ENCODE data around the gene SIK3.
A peak's percentile ranks its signal among the peaks of the same experiment; 100 is the strongest.
"Not testable (repeated sequence)": the region's sequence is repeated elsewhere in the genome, so short reads cannot be mapped to it uniquely, and the experiment has no call there.

The SIK3 gene

DNA sequence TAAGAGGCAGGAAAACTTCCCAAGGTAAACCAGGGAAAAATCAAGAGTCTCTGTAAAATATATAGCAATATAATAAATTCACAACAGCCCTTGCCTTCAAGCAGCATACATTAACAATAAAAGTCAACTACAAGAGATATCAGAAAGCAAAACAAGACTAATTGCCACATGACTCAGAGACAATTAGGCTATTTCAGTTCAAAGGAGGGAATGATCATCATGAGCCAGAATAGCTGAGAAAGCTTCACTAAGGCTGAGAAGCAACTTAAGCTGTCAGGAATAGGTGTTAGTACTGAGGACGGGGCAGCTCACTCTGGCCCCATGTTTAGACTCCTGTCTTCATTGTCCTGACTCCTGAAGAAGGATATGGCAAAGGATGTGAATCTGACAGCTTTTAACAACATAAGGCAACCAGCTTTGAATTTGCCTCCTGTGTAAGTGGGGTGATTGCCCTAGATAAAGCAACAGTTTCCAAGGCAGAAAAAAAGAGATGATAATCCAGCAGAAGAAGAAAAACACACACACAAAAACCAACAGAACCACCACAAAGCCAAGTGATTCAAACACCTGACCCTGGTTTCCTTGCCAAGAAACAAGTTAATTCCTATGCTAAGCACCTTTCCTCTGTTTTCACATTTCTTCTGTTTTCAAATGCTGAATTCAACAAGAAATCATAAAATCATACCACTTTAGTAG is 60.8 kb downstream of the SIK3 start:
- TF ChIP-seq POLR2A (IDR thresholded peaks at IDR 0.05; ENCODE audit: low read depth, low read length): no peak
- FAIRE-seq (no peak), DNase-seq (ENCODE audit: insufficient read length, low spot score) (no peak)

DNA sequence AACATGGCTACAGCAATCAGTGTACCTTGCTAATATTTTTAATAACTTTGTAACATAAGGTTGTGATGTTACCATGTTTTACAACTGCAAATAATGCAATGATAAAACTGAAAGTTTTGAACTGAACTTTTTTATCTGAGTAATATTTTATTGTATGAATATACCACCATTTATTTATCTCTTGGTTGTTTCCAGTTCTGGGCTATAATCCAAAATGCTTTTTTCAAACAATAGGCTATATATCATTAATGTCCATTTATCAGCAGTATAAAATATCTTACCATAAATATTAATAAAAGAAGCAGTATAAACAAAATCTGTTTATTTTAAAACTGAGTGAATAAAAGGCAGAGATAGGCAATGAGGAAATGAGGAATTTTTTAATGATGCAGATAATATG is 63.3 kb downstream of the SIK3 start:
- DNase-seq (ENCODE audit: insufficient read length, low spot score) (no peak), FAIRE-seq (no peak)
- TF ChIP-seq POLR2A (IDR thresholded peaks at IDR 0.05; ENCODE audit: low read depth, low read length): no peak

GRCh38 chr11:117026593-117027330 is 71.5 kb downstream of the SIK3 start:
- DNase-seq (ENCODE audit: insufficient read length, low spot score) (no peak), FAIRE-seq (peak; percentile 53)
- TF ChIP-seq POLR2A (IDR thresholded peaks at IDR 0.05; ENCODE audit: low read depth, low read length): no peak

DNA sequence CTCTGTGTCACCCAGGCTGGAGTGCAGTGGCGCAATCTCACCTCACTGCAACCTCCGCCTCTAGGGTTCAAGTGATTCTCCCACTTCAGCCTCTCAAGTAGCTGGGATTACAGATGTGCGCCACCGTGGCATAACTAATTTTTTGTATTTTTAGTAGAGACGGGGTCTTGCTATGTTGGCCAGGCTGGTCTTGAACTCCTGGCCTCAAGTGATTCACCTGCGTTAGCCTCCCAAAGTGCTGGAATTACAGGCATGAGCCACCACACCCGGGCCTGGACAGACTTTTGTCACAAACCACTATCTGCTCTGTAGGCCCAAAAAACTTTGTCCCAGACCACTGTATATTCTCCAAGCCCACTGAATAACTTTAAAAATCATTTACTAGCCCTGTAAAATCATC is 74.5 kb downstream of the SIK3 start:
- FAIRE-seq; DNase-seq (ENCODE audit: insufficient read length, low spot score): not testable (repeated sequence)

DNA sequence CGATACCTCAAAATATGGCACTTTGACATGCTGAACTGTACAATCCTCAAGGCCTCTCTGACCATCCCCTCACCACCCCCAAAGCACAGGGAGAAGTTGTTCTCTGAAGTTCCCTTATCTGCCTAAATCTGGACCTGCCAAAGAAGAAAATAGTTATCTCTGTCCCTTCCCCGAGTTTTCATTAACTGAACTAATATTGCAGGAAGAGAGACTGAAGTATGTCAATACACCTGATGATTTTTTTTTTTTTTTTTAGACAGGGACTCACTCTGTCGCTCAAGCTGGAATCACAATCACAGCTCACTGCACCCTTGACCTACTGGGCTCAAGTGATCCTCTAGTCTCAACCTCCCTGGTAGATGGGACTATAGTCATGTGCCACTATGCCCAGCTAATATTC is 75.0 kb downstream of the SIK3 start:
- FAIRE-seq (no peak), DNase-seq (ENCODE audit: insufficient read length, low spot score) (no peak)
- TF ChIP-seq POLR2A (IDR thresholded peaks at IDR 0.05; ENCODE audit: low read depth, low read length): no peak

DNA sequence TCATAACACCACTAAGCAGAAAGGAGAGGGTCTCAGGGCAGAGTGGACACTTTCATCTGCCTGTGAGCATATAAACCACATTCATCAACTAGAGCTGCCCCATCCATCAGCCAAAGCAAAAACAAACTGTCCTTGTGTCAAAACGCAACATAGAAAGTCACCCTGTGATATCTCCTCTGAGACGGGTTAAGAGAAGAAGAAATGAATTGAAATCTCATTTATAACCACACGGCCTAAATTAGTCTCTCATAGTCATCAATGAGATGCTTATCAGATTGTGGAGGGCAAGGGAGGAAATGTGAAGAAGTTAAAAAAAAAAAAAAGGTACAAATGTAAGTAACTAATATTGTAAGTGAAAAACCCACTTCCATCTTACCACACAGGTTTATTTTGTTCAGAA is 75.7 kb downstream of the SIK3 start:
- TF ChIP-seq POLR2A (IDR thresholded peaks at IDR 0.05; ENCODE audit: low read depth, low read length): no peak
- DNase-seq (ENCODE audit: insufficient read length, low spot score) (no peak), FAIRE-seq (no peak)

- FAIRE-seq (no peak), DNase-seq (ENCODE audit: insufficient read length, low spot score) (no peak)
- TF ChIP-seq POLR2A (IDR thresholded peaks at IDR 0.05; ENCODE audit: low read depth, low read length): no peak
Measured at GRCh38 chr11:117020869-117021564, 77.2 kb downstream of the SIK3 start.

DNA sequence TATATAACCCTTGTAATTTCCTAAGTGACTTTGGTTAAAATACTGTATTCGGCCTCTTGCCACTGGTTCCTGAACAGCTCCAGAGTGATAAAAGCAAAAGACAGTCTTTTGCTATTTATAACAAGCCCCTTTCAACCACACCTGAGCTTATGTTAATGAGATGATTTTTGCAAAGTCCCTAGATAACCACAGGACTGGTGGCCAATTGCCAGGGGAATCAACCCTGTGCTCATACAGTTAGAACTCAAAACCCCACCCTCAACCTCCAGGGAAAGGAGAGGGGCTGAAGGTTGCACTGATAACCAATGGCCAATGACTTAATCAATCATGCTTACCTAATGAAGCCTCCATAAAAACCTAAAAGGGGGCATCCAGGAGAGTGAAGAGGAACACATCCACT is 77.9 kb downstream of the SIK3 start:
- DNase-seq (ENCODE audit: insufficient read length, low spot score) (no peak), FAIRE-seq (no peak)
- TF ChIP-seq POLR2A (IDR thresholded peaks at IDR 0.05; ENCODE audit: low read depth, low read length): no peak

DNA sequence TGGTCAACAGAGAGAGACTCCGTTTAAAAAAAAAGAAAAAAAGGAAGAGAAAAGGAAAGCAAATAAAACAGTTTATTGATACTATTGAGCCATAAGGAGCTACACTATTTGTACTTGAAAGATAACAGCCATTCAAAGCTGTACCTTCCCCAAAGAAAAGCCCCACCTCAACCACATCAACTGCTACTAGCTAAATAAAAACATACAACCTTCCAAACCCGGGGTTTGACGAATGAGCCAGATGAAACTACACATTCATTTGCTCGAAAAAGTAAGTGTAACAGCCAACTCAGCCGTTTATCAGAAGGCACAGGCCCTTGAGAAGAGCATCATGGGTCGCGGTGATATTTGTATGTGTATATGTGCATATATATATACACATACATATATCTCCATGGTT is 78.4 kb downstream of the SIK3 start:
- no peak for TF ChIP-seq POLR2A (IDR thresholded peaks at IDR 0.05; ENCODE audit: low read depth, low read length)
- no peak for DNase-seq (ENCODE audit: insufficient read length, low spot score)
- no peak for FAIRE-seq

- FAIRE-seq (no peak), DNase-seq (ENCODE audit: insufficient read length, low spot score) (no peak)
Measured at GRCh38 chr11:117017456-117017855, 80.8 kb downstream of the SIK3 start.

DNA sequence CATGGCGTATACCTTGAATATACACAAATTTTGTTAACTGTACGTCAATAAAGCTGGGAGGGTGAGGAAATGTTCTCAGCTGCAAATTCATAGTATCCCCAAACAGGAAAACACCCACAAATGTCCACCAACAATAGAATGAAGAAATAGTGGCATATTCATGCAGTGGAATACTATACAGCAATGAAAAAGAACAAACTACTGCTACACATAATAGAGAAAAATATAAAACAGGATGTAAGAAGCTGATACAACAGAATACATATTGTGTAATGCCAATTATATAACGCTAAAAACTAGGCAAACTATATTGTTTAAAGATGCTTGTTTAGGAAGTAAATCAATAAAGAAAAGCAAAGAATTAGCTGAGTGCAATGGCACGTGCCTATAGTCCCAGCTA is 81.5 kb downstream of the SIK3 start:
- no peak for FAIRE-seq
- no peak for TF ChIP-seq POLR2A (IDR thresholded peaks at IDR 0.05; ENCODE audit: low read depth, low read length)
- DNase-seq (ENCODE audit: insufficient read length, low spot score): no peak

More at GRCh38 chr11:117017456-117017855, 80.8 kb downstream of the SIK3 start:
- TF ChIP-seq POLR2A (IDR thresholded peaks at IDR 0.05; ENCODE audit: low read depth, low read length): no peak

DNA sequence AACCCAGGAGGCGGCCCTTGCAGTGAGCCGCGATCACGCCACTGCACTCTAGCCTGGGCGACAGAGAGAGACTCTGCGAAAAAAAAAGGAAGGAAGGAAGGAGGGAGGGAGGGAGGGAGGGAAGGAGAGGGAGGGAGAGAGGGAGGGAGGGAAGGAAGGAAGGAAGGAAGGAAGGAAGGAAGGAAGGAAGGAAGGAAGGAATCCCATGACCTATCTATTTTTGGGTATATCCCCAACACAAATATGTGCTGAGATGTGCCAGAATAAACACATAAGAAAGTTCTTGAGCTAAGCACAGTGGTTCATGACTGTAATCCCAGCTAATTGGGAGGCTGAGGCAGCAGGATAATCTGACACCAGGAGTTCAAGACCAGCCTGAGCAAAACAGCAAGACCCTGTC is 82.0 kb downstream of the SIK3 start:
- DNase-seq (ENCODE audit: insufficient read length, low spot score) (no peak), FAIRE-seq (no peak)
- TF ChIP-seq POLR2A (IDR thresholded peaks at IDR 0.05; ENCODE audit: low read depth, low read length): no peak

DNA sequence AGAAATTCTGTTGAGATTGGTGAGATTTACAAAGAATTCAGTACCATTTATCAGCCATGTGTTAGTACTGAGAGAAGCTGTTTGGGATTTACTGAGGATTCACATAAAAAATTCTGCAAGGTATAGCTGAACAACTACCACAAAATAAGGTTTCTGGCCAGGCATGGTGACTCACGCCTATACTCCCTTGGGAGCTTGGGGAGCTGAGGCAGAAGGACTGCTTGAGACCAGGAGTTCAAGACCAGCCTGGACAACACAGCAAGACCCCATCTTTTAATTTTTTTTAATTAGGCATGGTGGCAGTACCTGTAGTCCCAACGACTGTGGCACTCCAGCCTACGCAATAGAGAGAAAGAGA is 86.7 kb downstream of the SIK3 start:
- no peak for DNase-seq (ENCODE audit: insufficient read length, low spot score)
- TF ChIP-seq POLR2A (IDR thresholded peaks at IDR 0.05; ENCODE audit: low read depth, low read length): no peak

DNA sequence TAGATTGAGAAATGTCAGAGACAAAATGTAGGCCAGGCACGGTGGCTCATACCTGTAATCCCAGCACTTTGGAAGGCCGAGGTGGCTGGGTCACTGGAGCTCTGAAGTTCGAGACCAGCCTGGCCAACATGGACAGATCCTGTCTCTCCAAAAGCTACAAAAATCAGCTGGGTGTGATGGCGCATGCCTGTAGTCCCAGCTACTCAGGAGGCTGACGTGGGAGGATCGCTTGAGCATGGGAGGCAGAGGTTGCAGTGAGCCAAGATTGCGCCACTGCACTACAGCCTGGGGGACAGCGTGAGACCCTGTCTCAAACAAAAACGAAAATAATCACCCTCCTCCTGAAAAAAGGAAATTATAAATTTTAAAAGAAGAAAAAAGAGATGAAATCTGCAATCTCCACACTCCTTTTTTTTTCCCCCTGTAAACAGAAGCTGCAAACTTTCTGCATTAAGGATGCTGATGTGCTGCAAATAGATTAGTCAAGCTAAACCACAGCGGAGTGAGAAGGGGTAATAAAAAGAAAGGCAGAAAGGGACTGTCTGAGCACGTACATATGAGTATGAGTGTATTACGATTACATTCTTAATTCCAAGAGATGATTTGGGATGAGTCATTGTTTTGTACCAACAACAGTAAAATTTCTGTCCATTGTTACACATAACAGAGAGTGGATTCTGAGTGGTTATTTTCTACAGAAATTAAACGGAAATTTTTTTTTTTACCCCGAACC is 87.3 kb downstream of the SIK3 start:
- FAIRE-seq: peak; percentile 93
- DNase-seq (ENCODE audit: insufficient read length, low spot score): peak; percentile 33
- TF ChIP-seq POLR2A (IDR thresholded peaks at IDR 0.05; ENCODE audit: low read depth, low read length): no peak

More for the DNA sequence above, 86.7 kb downstream of the SIK3 start:
- no peak for FAIRE-seq

Data from H54 (cell line).